ENCODE measurements around the gene MAPK8. TPM values are rescaled to one million over a fixed set of nuclear protein-coding genes. Genes with fewer than 3 reads are reported as not detected.

MAPK8 gene
- total RNA-seq, 4 donors from 2014 or later, result 13.6 to 182 (median 41.7) TPM

GRCh38 chr10:48282829-48283228 lies 23.6 kb upstream of the MAPK8 start:
- intact Hi-C loops (cut with DNase I; ENCODE audit: low total_unique reads), result no loop called here
- no peaks in the 10 kb centered on the region for H3K9me3 ChIP-seq
- TF ChIP-seq CTCF (IDR thresholded peaks at IDR 0.05), result no peak
- no peak for TF ChIP-seq POLR2A (IDR thresholded peaks at IDR 0.05)

GRCh38 chr10:48284002-48284546 lies 22.4 kb upstream of the MAPK8 start:
- TF ChIP-seq CTCF (IDR thresholded peaks at IDR 0.05) (no peak), POLR2A (IDR thresholded peaks at IDR 0.05) (no peak)
- H3K4me1 ChIP-seq, result no peaks in the 10 kb centered on the region
- no peaks in the 10 kb centered on the region for H3K9me3 ChIP-seq
- H3K4me3 ChIP-seq, result no peak overlapping the region
- intact Hi-C loops (cut with DNase I; ENCODE audit: low total_unique reads), result no loop called here
- no peak overlapping the region for H3K27ac ChIP-seq
- no peaks in the 10 kb centered on the region for H3K36me3 ChIP-seq
- H3K27me3 ChIP-seq, result no peaks in the 10 kb centered on the region
- no peak for DNase-seq

More at GRCh38 chr10:48282829-48283228, 23.6 kb upstream of the MAPK8 start:
- Histone ChIP-seq H3K36me3 (no peaks in the 10 kb centered on the region), H3K4me3 (no peak overlapping the region), H3K27me3 (no peaks in the 10 kb centered on the region), H3K27ac (no peak overlapping the region), H3K4me1 (no peaks in the 10 kb centered on the region)
- no peak for DNase-seq

GRCh38 chr10:48284811-48285210 lies 21.7 kb upstream of the MAPK8 start:
- intact Hi-C loops (cut with DNase I; ENCODE audit: low total_unique reads), result no loop called here
- DNase-seq, result no peak
- Histone ChIP-seq H3K9me3 (no peaks in the 10 kb centered on the region), H3K4me3 (no peak overlapping the region), H3K27ac (no peak overlapping the region), H3K27me3 (no peaks in the 10 kb centered on the region), H3K36me3 (no peaks in the 10 kb centered on the region), H3K4me1 (no peaks in the 10 kb centered on the region)
- TF ChIP-seq CTCF (IDR thresholded peaks at IDR 0.05) (no peak), POLR2A (IDR thresholded peaks at IDR 0.05) (no peak)

GRCh38 chr10:48285710-48286109 lies 20.8 kb upstream of the MAPK8 start:
- TF ChIP-seq POLR2A (IDR thresholded peaks at IDR 0.05) (no peak), CTCF (IDR thresholded peaks at IDR 0.05) (no peak)
- no peaks in the 10 kb centered on the region for H3K27me3 ChIP-seq
- no peak for DNase-seq
- H3K4me1 ChIP-seq, result no peaks in the 10 kb centered on the region
- no peak overlapping the region for H3K4me3 ChIP-seq
- H3K9me3 ChIP-seq, result no peaks in the 10 kb centered on the region
- intact Hi-C loops (cut with DNase I; ENCODE audit: low total_unique reads), result no loop called here
- no peaks in the 10 kb centered on the region for H3K36me3 ChIP-seq
- no peak overlapping the region for H3K27ac ChIP-seq

GRCh38 chr10:48286356-48286755 lies 20.1 kb upstream of the MAPK8 start:
- no peak overlapping the region for H3K27ac ChIP-seq
- TF ChIP-seq POLR2A (IDR thresholded peaks at IDR 0.05) (no peak), CTCF (IDR thresholded peaks at IDR 0.05) (no peak)
- H3K4me1 ChIP-seq, result no peaks in the 10 kb centered on the region
- intact Hi-C loops (cut with DNase I; ENCODE audit: low total_unique reads), result no loop called here
- H3K9me3 ChIP-seq, result no peaks in the 10 kb centered on the region
- H3K4me3 ChIP-seq, result no peak overlapping the region
- no peak for DNase-seq
- no peaks in the 10 kb centered on the region for H3K27me3 ChIP-seq
- no peaks in the 10 kb centered on the region for H3K36me3 ChIP-seq
